Measurements from ENCODE around the gene MLIP.

- TF ChIP-seq, protein P1, sequence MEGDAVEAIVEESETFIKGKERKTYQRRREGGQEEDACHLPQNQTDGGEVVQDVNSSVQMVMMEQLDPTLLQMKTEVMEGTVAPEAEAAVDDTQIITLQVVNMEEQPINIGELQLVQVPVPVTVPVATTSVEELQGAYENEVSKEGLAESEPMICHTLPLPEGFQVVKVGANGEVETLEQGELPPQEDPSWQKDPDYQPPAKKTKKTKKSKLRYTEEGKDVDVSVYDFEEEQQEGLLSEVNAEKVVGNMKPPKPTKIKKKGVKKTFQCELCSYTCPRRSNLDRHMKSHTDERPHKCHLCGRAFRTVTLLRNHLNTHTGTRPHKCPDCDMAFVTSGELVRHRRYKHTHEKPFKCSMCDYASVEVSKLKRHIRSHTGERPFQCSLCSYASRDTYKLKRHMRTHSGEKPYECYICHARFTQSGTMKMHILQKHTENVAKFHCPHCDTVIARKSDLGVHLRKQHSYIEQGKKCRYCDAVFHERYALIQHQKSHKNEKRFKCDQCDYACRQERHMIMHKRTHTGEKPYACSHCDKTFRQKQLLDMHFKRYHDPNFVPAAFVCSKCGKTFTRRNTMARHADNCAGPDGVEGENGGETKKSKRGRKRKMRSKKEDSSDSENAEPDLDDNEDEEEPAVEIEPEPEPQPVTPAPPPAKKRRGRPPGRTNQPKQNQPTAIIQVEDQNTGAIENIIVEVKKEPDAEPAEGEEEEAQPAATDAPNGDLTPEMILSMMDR (IDR thresholded peaks at IDR 0.05) = no peak
- TF ChIP-seq POLR2A (IDR thresholded peaks at IDR 0.05) = no peak
Observed at GRCh38 chr6:54095723-54096122, 15.5 kb upstream of the MLIP start.

Data from body of pancreas (tissue), 4 donors.